OCI-LY3 (cell line): Measurements from ENCODE around the gene EEF2K.
"Not testable (repeated sequence)": the region's sequence is repeated elsewhere in the genome, so short reads cannot be mapped to it uniquely, and the experiment has no call there.

Experiments
- H2AFZ ChIP-seq: fragments of 200-600, 300-600 bp; shearing (Covaris generic); 2 replicates; pipeline ENCODE4 v1.6.0; 2014; ENCODE audit warnings: antibody characterized with exemption, low read depth, low read length
- H3K27ac ChIP-seq: fragments of 200-600, 300-600 bp; sonication (generic); 2 replicates; pipeline ENCODE4 v1.5.1; 2014; ENCODE audit warnings: mild to moderate bottlenecking, low read length, moderate library complexity, mixed read lengths
- H3K27me3 ChIP-seq: fragments of 200-600, 300-600 bp; sonication (generic); 2 replicates; pipeline ENCODE4 v1.6.1; 2014; ENCODE audit warnings: low read depth, low read length, mixed read lengths
- H3K36me3 ChIP-seq: fragments of 200-600, 300-600 bp; sonication (generic); replicated peaks from 2 replicates; pipeline ENCODE3; 2014; ENCODE audit warnings: low read depth, low read length, mixed read lengths
- H3K4me1 ChIP-seq: fragments of 300-600, 200-600 bp; sonication (generic); 2 replicates; pipeline ENCODE4 v1.6.1; 2014; ENCODE audit warnings: low read length, mixed read lengths
- H3K4me2 ChIP-seq: fragments of 200-600, 300-600 bp; sonication (generic); 2 replicates; pipeline ENCODE4 v1.6.1; 2014; ENCODE audit warnings: low read length, mixed read lengths
- H3K4me3 ChIP-seq: fragments of 300-600, 200-600 bp; sonication (generic); 2 replicates; pipeline ENCODE4 v1.5.1; 2014; ENCODE audit warnings: antibody characterized with exemption, mild to moderate bottlenecking, low read length, moderate library complexity
- H3K79me2 ChIP-seq: fragments of 300-600, 200-600 bp; shearing (Covaris generic); 2 replicates; pipeline ENCODE4 v1.6.1; 2014; ENCODE audit warnings: mild to moderate bottlenecking, low read length, mixed read lengths
- H3K9ac ChIP-seq: fragments of 300-600, 200-600 bp; shearing (Covaris generic); 2 replicates; pipeline ENCODE4 v1.6.0; 2014; ENCODE audit warnings: mild to moderate bottlenecking, low read length, moderate library complexity
- H3K9me3 ChIP-seq: fragments of 200-600, 300-600 bp; shearing (Covaris generic); 2 replicates; pipeline ENCODE4 v1.6.1; 2014; ENCODE audit warnings: low read length, mixed read lengths; ENCODE audit not compliant: insufficient read depth
- H4K20me1 ChIP-seq: fragments of 200-600, 300-600 bp; sonication (generic); 2 replicates; pipeline ENCODE4 v1.6.1; 2016; ENCODE audit warnings: low read length, mixed read lengths; ENCODE audit not compliant: insufficient read depth
- EZH2phosphoT487 ChIP-seq: fragments of 200-600 bp; shearing (Covaris generic); IDR thresholded peaks from 2 replicates; pipeline ENCODE4 v1.6.1; 2018; ENCODE audit warnings: antibody characterized with exemption, mixed run types, low read depth
- TF ChIP-seq, protein P1 (sequence below): fragments of 200-600, 300-600 bp; sonication (generic); IDR thresholded peaks from 2 replicates; pipeline ENCODE4 v1.5.1; 2014; ENCODE audit warnings: antibody characterized with exemption, low read length, low read depth

EEF2K gene

GRCh38 chr16:22163806-22164205 lies 42.3 kb upstream of the EEF2K start:
- TF ChIP-seq EZH2phosphoT487 = no peak
- Histone ChIP-seq H3K27me3 (0 out of 2 replicates have a peak, but pooled peaks cover 4% of the 10 kb centered on the region), H3K4me1 (no peaks in the 10 kb centered on the region), H2AFZ (no peak overlapping the region), H3K36me3 (no peaks in the 10 kb centered on the region), H3K4me2 (no peak overlapping the region), H3K79me2 (no peaks in the 10 kb centered on the region), H4K20me1 (no peaks in the 10 kb centered on the region), H3K27ac (no peak overlapping the region), H3K9me3 (no peaks in the 10 kb centered on the region), H3K9ac (no peak overlapping the region), H3K4me3 (no peak overlapping the region)

DNA sequence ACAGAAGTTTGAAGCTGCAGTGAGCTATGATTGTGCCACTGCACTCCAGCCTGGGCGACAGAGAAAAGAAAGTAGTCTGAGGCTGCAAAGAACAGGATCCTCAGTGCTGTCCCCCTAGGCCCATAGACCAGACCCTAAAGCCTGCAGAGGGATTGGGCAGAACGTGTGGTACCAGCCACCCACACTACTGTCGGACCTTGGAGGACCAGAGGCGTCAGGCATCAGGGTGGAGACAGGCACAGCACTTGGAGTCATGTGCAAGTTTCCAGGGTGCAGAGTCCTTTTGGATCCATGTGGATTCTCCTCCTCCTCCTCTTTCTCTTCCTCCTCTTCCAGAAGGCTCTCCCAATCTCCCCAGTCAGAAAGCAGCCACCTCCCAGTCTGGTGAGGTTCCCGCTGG lies 41.6 kb upstream of the EEF2K start:
- no peak for TF ChIP-seq EZH2phosphoT487
- TF ChIP-seq, protein P1, sequence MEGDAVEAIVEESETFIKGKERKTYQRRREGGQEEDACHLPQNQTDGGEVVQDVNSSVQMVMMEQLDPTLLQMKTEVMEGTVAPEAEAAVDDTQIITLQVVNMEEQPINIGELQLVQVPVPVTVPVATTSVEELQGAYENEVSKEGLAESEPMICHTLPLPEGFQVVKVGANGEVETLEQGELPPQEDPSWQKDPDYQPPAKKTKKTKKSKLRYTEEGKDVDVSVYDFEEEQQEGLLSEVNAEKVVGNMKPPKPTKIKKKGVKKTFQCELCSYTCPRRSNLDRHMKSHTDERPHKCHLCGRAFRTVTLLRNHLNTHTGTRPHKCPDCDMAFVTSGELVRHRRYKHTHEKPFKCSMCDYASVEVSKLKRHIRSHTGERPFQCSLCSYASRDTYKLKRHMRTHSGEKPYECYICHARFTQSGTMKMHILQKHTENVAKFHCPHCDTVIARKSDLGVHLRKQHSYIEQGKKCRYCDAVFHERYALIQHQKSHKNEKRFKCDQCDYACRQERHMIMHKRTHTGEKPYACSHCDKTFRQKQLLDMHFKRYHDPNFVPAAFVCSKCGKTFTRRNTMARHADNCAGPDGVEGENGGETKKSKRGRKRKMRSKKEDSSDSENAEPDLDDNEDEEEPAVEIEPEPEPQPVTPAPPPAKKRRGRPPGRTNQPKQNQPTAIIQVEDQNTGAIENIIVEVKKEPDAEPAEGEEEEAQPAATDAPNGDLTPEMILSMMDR = no peak
- Histone ChIP-seq H3K9me3 (no peaks in the 10 kb centered on the region), H3K27ac (no peak overlapping the region), H3K79me2 (no peaks in the 10 kb centered on the region), H2AFZ (no peak overlapping the region), H3K27me3 (0 out of 2 replicates have a peak, but pooled peaks cover 4% of the 10 kb centered on the region), H3K9ac (no peak overlapping the region), H3K36me3 (no peaks in the 10 kb centered on the region), H4K20me1 (no peaks in the 10 kb centered on the region), H3K4me2 (no peak overlapping the region), H3K4me1 (no peaks in the 10 kb centered on the region), H3K4me3 (no peak overlapping the region)

DNA sequence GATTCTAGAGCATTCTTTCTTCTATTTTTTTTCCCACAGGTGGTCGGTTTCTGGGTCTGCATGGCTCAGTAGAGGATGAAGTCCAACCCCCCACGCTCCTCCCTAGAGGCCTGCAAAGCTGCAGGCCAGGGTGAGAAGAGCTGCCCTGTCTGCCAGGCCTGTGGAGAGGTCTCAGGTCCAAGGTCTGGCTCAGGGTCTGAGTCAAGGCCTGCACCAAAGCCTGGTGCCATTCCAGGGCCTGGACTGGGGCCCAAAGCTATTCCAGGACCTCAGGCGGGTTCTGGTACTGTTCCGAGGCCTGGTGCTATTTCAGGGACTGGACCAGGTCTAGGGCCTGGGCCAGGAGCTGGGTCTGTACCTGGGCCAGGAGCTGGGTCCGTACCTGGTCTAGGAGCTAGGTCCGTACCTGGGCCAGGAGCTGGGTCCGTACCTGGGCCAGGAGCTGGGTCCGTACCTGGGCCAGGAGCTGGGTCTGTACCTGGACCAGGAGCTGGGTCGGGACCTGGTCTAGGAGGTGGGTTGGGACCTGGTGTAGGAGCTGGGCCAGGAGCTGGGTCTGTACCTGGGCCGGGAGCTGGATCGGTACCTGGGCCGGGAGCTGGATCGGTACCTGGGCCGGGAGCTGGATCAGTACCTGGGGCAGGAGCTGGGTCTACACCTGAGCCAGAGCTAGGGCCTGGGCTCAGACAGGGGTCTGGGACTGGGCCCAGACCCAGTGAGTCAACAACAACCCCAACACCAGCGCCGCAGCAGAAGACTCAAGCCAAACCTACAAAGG lies 40.4 kb upstream of the EEF2K start:
- Histone ChIP-seq H3K4me3 (no peak overlapping the region), H2AFZ (no peak overlapping the region), H3K9ac (no peak overlapping the region), H3K27me3 (0 out of 2 replicates have a peak, but pooled peaks cover 4% of the 10 kb centered on the region), H3K4me1 (no peaks in the 10 kb centered on the region), H3K27ac (no peak overlapping the region), H3K9me3 (no peaks in the 10 kb centered on the region), H4K20me1 (no peaks in the 10 kb centered on the region), H3K79me2 (no peaks in the 10 kb centered on the region), H3K4me2 (no peak overlapping the region), H3K36me3 (no peaks in the 10 kb centered on the region)
- TF ChIP-seq, protein P1 = no peak
- TF ChIP-seq EZH2phosphoT487 = no peak

- H3K27me3 ChIP-seq = no peaks in the 10 kb centered on the region
- TF ChIP-seq EZH2phosphoT487 = no peak
- TF ChIP-seq, protein P1 = no peak
- no peak overlapping the region for H3K27ac ChIP-seq
Observed at GRCh38 chr16:22171953-22172352, 34.1 kb upstream of the EEF2K start.

DNA sequence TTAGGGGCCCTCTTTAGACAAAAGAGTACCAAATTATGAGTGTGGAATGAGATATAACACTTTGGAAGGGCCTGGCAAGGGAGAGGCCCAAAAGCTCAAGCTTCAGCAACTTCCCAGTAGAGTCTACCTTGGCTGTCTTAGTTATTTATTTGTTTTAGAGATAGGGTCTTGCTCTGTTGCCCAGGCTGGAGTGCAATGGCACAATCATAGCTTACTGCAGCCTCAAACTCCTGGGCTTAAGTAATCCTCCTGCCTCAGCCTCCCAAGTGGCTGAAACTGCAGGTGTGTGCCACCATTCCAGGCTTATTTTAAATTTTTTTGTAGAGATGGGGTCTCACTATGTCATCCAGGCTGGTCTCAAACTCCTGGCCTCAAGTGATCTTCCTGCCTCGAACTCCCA lies 33.4 kb upstream of the EEF2K start:
- not testable (repeated sequence) for H3K4me2 ChIP-seq, H3K4me1 ChIP-seq, H3K9me3 ChIP-seq, H3K36me3 ChIP-seq, H3K4me3 ChIP-seq, H2AFZ ChIP-seq, H3K9ac ChIP-seq, H3K79me2 ChIP-seq, H4K20me1 ChIP-seq, H3K27ac ChIP-seq, H3K27me3 ChIP-seq

More at GRCh38 chr16:22171953-22172352, 34.1 kb upstream of the EEF2K start:
- no peaks in the 10 kb centered on the region for H3K9me3 ChIP-seq
- no peak overlapping the region for H3K9ac ChIP-seq
- no peaks in the 10 kb centered on the region for H3K79me2 ChIP-seq
- no peak overlapping the region for H3K4me2 ChIP-seq
- H3K4me1 ChIP-seq = no peaks in the 10 kb centered on the region
- no peaks in the 10 kb centered on the region for H3K36me3 ChIP-seq
- no peak overlapping the region for H2AFZ ChIP-seq
- H4K20me1 ChIP-seq = no peaks in the 10 kb centered on the region
- no peak overlapping the region for H3K4me3 ChIP-seq
